CD8-positive, alpha-beta memory T cell (primary cell): ENCODE measurements around the gene FAM83E. TPM values are rescaled to one million over a fixed set of nuclear protein-coding genes. Genes with fewer than 3 reads are reported as not detected.
A peak's percentile ranks its signal among the peaks of the same experiment; 100 is the strongest.

Experiments used
- CTCF ChIA-PET: fragments of 350-600 bp; sonication (Branson Sonifier 250); formaldehyde crosslinking; loops from one replicate; lab custom pipeline; 2021; ENCODE audit warnings: antibody characterized with exemption; lab: Charles Lee
- POLR2A ChIA-PET: fragments of 350-600 bp; sonication (Branson Sonifier 250); formaldehyde crosslinking; loops from one replicate; lab custom pipeline; 2021; ENCODE audit warnings: antibody characterized with exemption; lab: Charles Lee
- DNase-seq, 5 donors: peaks; one replicate each; pipeline versions ENCODE4 v3.0.0 to v3.0.0-alpha.2; 2020 to 2022; ENCODE audit warnings: mixed read lengths in 1 of 5
- H3K27ac ChIP-seq: one replicate; pipeline ENCODE4 v1.7.0; 2013; ENCODE audit warnings: low read depth, mild to moderate bottlenecking, low read length, moderate library complexity
- H3K27me3 ChIP-seq: 2 replicates; pipeline ENCODE4 v1.7.0; 2013; ENCODE audit warnings: low read length, mild to moderate bottlenecking; ENCODE audit not compliant: insufficient read depth, poor library complexity, severe bottlenecking
- H3K36me3 ChIP-seq: 2 replicates; pipeline ENCODE4 v1.7.0; 2013; ENCODE audit warnings: mild to moderate bottlenecking, low read length, moderate library complexity; ENCODE audit not compliant: insufficient read depth
- H3K4me1 ChIP-seq: 2 replicates; pipeline ENCODE4 v1.7.0; 2013; ENCODE audit warnings: mild to moderate bottlenecking, low read length, moderate library complexity; ENCODE audit not compliant: insufficient read depth
- H3K4me3 ChIP-seq: 2 replicates; pipeline ENCODE4 v1.7.0; 2013; ENCODE audit warnings: mild to moderate bottlenecking, low read length
- H3K9me3 ChIP-seq: 2 replicates; pipeline ENCODE4 v1.7.0; 2013; ENCODE audit warnings: mild to moderate bottlenecking, low read length
- H3K27ac Mint-ChIP-seq, 8 donors: one replicate each; pipeline ENCODE4 v1.8.0; 2020 to 2021; ENCODE audit warnings: mixed read lengths in 8 of 8, mild to moderate bottlenecking in 6 of 8, inconsistent platforms in 3 of 8, moderate library complexity in 3 of 8
- H3K27me3 Mint-ChIP-seq, 2 donors: one replicate each; pipeline ENCODE4 v1.8.0; 2020 to 2021; ENCODE audit warnings: mixed read lengths in 2 of 2, mild to moderate bottlenecking in 1 of 2, moderate library complexity in 1 of 2
- H3K36me3 Mint-ChIP-seq, 3 donors: one replicate each; pipeline ENCODE4 v1.8.0; 2020 to 2021; ENCODE audit warnings: mixed read lengths in 3 of 3, inconsistent platforms in 1 of 3, mild to moderate bottlenecking in 1 of 3
- H3K4me1 Mint-ChIP-seq, 3 donors: one replicate each; pipeline ENCODE4 v1.8.0; 2020 to 2021; ENCODE audit warnings: mixed read lengths in 3 of 3, inconsistent platforms in 1 of 3, mild to moderate bottlenecking in 1 of 3
- H3K4me3 Mint-ChIP-seq, 7 donors: one replicate each; pipeline ENCODE4 v1.8.0; 2020 to 2021; ENCODE audit warnings: mixed read lengths in 7 of 7, mild to moderate bottlenecking in 6 of 7, moderate library complexity in 4 of 7, inconsistent platforms in 2 of 7
- H3K9me3 Mint-ChIP-seq, 5 donors: one replicate each; pipeline ENCODE4 v1.8.0; 2020 to 2022; ENCODE audit warnings: mixed read lengths in 5 of 5, mild to moderate bottlenecking in 3 of 5, moderate library complexity in 2 of 5, inconsistent platforms in 1 of 5
- polyA plus RNA-seq: library from polyadenylated mRNA; unstranded; fragments of 300-500 nt; fragmentation: Illumina TruSeq; gene quantifications from one replicate; pipeline ENCODE4 v1.2.3, GENCODE V29; 2021
- total RNA-seq, 2 experiments: library from RNA; stranded (reverse); gene quantifications; one replicate each; pipeline ENCODE4 v1.2.3, GENCODE V29; 2021

FAM83E gene
- total and polyA plus RNA-seq, 3 experiments from 2014 or later: 3.7 to 5.4 TPM; not detected in 1

DNA sequence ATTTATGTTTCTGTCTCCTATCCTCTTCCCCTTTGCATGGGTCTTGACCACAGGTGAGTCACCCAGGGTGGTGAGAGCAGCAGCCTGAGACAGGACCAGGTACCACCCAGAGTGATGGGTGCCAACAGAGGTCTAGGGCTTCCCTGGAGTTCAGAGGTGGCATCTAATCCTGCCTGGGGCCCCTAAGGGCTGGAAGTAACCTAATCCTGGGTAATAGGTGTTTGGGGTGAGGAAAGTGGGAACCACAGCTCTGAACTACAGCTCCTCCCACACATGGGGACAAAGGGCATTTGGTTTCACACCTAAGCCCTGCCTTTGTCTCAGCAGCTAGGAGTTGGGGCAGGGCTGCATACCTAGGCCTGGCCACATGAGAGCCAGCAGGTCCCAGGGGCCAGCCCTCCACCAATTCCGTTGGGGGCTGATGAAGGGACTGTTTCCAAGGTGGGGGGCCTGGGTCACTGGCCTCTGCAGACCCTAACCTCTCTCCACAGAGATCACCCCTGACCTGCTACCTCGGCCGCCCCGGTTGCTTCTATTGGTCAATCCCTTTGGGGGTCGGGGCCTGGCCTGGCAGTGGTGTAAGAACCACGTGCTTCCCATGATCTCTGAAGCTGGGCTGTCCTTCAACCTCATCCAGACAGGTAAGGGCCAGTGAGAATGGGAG is 12.5 kb upstream of the FAM83E start:
- ChIA-PET CTCF (interaction anchor here (0.9 kb wide), 1 partner anchor 9 kb away, joined by 3 read pairs; the partner anchor contains the start of gene RPL18), POLR2A (interaction anchor here (1.4 kb wide), 1 partner anchor 9 kb away, joined by 7 read pairs; the partner anchor contains the start of gene RPL18)
- peak in 1 of 5 donors; percentile 69 for DNase-seq
- H3K36me3 Mint-ChIP-seq: peaks cover 0 to 46% (median 4%) of the 10 kb centered on the region in 3 donors
- no peaks in the 10 kb centered on the region for H3K27me3 Mint-ChIP-seq
- Histone ChIP-seq H3K9me3 (no peaks in the 10 kb centered on the region), H3K4me1 (peaks cover 10% of the 10 kb centered on the region), H3K4me3 (no peak overlapping the region), H3K36me3 (peaks cover 18% of the 10 kb centered on the region), H3K27me3 (no peaks in the 10 kb centered on the region), H3K27ac (no peak overlapping the region)
- H3K9me3 Mint-ChIP-seq: no peaks in the 10 kb centered on the region
- peak overlapping the region in 5 of 8 donors; percentile 52 to 82 (median 68) for H3K27ac Mint-ChIP-seq
- peak overlapping the region in 4 of 7 donors; percentile 7 to 28 (median 26) for H3K4me3 Mint-ChIP-seq
- peaks cover 25 to 48% (median 30%) of the 10 kb centered on the region in 3 donors for H3K4me1 Mint-ChIP-seq

DNA sequence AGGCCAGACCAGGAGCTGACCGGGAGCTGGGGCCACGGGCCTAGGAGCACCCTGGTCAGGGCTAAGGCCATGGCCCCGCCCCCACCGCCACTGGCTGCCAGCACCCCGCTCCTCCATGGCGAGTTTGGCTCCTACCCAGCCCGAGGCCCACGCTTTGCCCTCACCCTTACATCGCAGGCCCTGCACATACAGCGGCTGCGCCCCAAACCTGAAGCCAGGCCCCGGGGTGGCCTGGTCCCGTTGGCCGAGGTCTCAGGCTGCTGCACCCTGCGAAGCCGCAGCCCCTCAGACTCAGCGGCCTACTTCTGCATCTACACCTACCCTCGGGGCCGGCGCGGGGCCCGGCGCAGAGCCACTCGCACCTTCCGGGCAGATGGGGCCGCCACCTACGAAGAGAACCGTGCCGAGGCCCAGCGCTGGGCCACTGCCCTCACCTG is 11.0 kb upstream of the FAM83E start:
- H3K9me3 ChIP-seq: no peaks in the 10 kb centered on the region
- H3K4me1 Mint-ChIP-seq: peaks cover 31 to 44% (median 38%) of the 10 kb centered on the region in 3 donors
- no peak for DNase-seq

DNA sequence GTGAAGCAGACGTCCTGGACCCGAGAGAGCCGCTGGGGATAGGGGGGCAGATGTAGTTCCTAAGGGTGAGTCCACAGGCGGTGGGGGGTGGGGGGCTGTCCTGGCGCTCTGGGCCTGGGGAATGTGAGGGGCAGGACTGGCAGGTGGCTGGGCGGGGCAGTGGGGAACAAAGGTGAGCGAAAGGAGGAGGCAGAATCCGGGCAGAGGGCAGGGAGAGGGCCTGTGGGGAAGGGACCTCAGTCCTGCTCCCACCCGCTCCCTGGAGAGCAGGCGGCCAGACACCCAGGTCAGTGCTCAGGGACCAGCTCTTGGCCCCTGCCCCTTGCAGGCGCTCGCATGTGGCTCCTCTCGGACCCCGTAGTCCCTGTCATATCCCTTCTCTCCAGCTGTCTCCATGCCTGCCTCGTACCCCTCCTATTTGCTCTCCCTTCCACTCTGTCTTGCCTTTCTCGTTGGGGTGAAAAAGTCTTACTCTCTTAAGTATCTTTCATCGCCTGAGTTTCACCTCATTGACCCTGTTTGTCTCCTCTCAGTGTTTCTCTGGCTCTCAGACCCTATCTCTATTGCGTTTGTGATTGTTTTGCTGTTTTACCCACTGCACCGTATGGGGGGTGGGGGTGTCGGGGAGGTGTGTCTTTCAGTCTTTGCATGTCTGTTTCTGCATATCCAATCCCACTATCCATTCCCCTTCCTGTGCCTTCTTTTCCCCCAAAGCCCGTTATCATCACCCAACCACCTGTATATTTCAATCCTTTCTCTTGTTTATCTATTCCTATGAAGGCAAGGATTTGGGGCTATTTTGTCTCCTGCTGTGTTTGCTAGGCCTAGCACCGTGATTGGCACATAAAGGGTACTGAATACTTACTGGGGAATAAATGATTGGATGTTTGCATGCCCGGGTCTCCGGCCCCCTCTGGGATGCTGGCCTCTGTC is 10.2 kb upstream of the FAM83E start:
- Histone ChIP-seq H3K27ac (peak overlapping the region; percentile 54), H3K36me3 (peaks cover 6% of the 10 kb centered on the region), H3K9me3 (no peaks in the 10 kb centered on the region), H3K4me3 (no peak overlapping the region), H3K27me3 (no peaks in the 10 kb centered on the region), H3K4me1 (peaks cover 13% of the 10 kb centered on the region)
- peak overlapping the region in 6 of 7 donors; percentile 23 to 88 (median 58) for H3K4me3 Mint-ChIP-seq
- ChIA-PET CTCF (no interaction called here), POLR2A (no interaction called here)
- H3K9me3 Mint-ChIP-seq: no peaks in the 10 kb centered on the region
- peak overlapping the region; percentile 70 to 97 (median 86) for H3K27ac Mint-ChIP-seq
- DNase-seq: no peak
- H3K27me3 Mint-ChIP-seq: no peaks in the 10 kb centered on the region
- H3K36me3 Mint-ChIP-seq: peaks cover 0 to 33% (median 7%) of the 10 kb centered on the region in 3 donors
- H3K4me1 Mint-ChIP-seq: peaks cover 34 to 44% (median 41%) of the 10 kb centered on the region in 3 donors

More for the DNA sequence above, 11.0 kb upstream of the FAM83E start:
- Mint-ChIP-seq H3K4me3 (no peak overlapping the region), H3K27ac (no peak overlapping the region), H3K36me3 (peaks cover 0 to 40% (median 7%) of the 10 kb centered on the region in 3 donors), H3K9me3 (no peaks in the 10 kb centered on the region), H3K27me3 (no peaks in the 10 kb centered on the region)
- H3K27me3 ChIP-seq: no peaks in the 10 kb centered on the region
- POLR2A ChIA-PET: interaction anchor here (0.6 kb wide), 1 partner anchor 14 kb away, joined by 3 read pairs; no protein-coding TSS in a partner anchor
- peaks cover 8% of the 10 kb centered on the region for H3K36me3 ChIP-seq
- H3K4me3 ChIP-seq: no peak overlapping the region
- H3K4me1 ChIP-seq: peaks cover 10% of the 10 kb centered on the region
- H3K27ac ChIP-seq: no peak overlapping the region
- CTCF ChIA-PET: no interaction called here

DNA sequence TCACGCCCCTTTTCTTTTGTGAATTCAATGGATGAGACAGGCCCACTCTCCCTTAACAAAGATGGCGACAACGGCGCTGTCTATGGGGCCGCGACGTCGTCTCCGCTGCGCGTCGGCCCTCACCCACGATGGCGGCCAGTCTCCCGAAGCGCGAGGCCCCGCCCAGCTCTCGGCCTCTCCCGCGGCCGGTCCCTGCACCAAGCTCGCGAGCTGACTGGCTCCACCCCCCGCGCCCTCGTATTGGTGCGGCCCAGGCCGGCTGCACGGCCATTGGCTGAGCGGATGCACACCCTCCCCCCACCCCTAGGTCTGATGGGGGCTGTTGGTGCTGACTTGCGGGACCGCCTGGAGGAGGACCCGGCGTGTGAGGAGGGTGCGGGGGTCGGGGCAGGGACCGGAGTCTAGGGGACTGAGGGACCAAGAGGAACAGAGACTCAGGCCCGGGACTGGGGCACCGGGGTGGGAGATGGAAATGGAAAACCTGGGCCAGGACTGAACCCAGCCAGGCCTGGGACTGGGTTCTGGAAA is 9.3 kb upstream of the FAM83E start:
- ChIA-PET CTCF (interaction anchor here (1.0 to 1.9 kb wide), 2 partner anchors 10 to 119 kb away, joined by 3 to 9 read pairs; no protein-coding TSS in a partner anchor), POLR2A (interaction anchor here (0.5 to 2.7 kb wide), 8 partner anchors 8 to 257 kb away, joined by 3 to 14 read pairs (median 4); partner anchors contain the start of genes CA11, DBP and FAM83E)
- peaks cover 41 to 53% (median 49%) of the 10 kb centered on the region in 3 donors for H3K4me1 Mint-ChIP-seq
- H3K4me3 Mint-ChIP-seq: peak overlapping the region; percentile 55 to 92 (median 80)
- peaks cover 0 to 36% (median 7%) of the 10 kb centered on the region in 3 donors for H3K36me3 Mint-ChIP-seq
- peak overlapping the region; percentile 54 for H3K27ac ChIP-seq
- H3K27ac Mint-ChIP-seq: peak overlapping the region; percentile 82 to 97 (median 94)
- H3K9me3 ChIP-seq: no peaks in the 10 kb centered on the region
- peaks cover 0 to 2% of the 10 kb centered on the region in 2 donors for H3K27me3 Mint-ChIP-seq
- no peaks in the 10 kb centered on the region for H3K27me3 ChIP-seq
- H3K4me1 ChIP-seq: peaks cover 20% of the 10 kb centered on the region
- no peaks in the 10 kb centered on the region for H3K36me3 ChIP-seq
- peak overlapping the region; percentile 37 for H3K4me3 ChIP-seq
- peaks cover 0 to 2% (median 0%) of the 10 kb centered on the region in 5 donors for H3K9me3 Mint-ChIP-seq
- peak; percentile 88 to 94 (median 92) for DNase-seq

DNA sequence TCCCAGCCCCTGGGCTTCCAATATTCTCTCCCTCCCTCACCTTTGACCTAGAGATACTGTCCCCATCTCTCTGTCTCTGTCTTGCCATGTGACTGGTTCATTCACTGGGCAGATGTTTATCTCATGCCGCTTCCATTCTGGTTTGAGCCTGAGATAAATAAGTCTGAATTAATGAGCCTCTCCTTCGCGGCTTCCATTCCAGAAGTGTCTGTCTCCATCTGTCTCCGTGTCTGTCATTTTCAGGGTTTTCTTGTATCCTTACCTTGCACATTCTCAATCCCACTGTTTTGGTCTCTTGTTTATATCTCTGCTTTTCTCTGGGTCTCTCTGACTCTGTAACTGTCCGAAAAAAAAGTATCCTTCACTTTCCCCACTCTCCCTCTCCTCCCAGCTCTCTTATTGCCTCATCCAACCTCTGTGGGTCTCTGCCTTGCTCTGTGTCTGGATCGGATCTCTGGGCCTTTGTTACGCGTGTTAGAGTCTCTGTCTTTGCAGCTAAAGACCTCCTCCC is 8.7 kb upstream of the FAM83E start:
- no peaks in the 10 kb centered on the region for H3K27me3 ChIP-seq
- peak overlapping the region; percentile 25 for H3K4me3 ChIP-seq
- H3K36me3 ChIP-seq: no peaks in the 10 kb centered on the region
- Mint-ChIP-seq H3K27me3 (peaks cover 0 to 3% of the 10 kb centered on the region in 2 donors), H3K27ac (peak overlapping the region; percentile 82 to 97 (median 94)), H3K36me3 (peaks cover 0 to 39% (median 7%) of the 10 kb centered on the region in 3 donors), H3K9me3 (peaks cover 0 to 2% (median 0%) of the 10 kb centered on the region in 5 donors), H3K4me3 (peak overlapping the region; percentile 18 to 92 (median 80)), H3K4me1 (peaks cover 42 to 56% (median 54%) of the 10 kb centered on the region in 3 donors)
- H3K9me3 ChIP-seq: no peaks in the 10 kb centered on the region
- ChIA-PET POLR2A (interaction anchor here (0.5 to 2.7 kb wide), 9 partner anchors 8 to 453 kb away, joined by 3 to 14 read pairs (median 4); partner anchors contain the start of genes CA11, DBP and FAM83E), CTCF (interaction anchor here (1.0 to 1.9 kb wide), 2 partner anchors 10 to 118 kb away, joined by 3 to 9 read pairs; no protein-coding TSS in a partner anchor)
- peak overlapping the region; percentile 48 for H3K27ac ChIP-seq
- no peak for DNase-seq
- H3K4me1 ChIP-seq: peaks cover 20% of the 10 kb centered on the region

DNA sequence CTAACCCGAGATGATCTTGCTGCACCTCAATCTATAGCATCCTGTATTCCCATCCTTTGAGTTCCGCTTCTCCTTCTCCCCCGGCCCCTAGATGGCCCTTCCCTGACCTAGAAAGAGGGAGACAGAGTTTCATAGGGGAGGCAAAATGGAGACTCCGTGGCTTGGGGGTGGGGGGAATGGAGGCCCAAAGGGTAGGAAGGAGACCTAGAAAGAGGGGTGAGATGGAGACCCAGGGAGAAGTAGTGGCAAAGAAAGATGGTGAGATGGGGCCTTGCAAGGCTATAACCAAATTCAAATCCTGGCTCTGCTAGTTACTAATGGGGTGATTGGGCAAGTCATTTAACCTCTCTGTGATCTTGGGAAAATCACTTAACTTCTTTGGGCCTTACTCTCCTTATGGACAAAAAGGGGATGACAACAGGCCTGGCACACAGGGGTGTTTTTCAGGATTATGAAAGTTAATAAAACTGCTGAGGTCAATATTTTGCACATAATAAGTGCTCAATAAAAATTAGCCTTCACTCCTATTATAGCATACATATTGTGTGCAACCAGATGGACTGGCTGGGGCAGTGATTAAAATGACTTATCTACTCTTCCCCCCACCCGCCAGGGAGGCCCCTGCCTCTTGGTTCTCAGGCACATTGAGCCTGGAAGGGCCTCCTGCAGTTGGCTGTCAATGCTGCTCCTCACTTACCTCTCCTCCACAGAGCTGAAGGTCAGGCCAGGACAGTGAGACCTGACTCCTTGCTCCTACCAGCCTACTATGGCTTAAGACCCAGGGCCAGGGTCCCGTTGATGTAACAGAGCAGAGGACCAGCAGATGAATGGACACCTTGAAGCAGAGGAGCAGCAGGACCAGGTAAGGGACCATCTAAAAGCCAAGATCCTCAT is 5.1 kb upstream of the FAM83E start:
- ChIA-PET CTCF (interaction anchor here (0.6 to 3.2 kb wide), 9 partner anchors 11 to 168 kb away, joined by 3 to 16 read pairs (median 4); no protein-coding TSS in a partner anchor), POLR2A (interaction anchor here (0.5 to 2.5 kb wide), 15 partner anchors 9 to 1378 kb away, joined by 3 to 23 read pairs (median 4); partner anchors contain the start of genes CA11, DBP, GYS1 and PPP1R15A)
- H3K27ac Mint-ChIP-seq: peak overlapping the region; percentile 90 to 99 (median 98)
- peak overlapping the region; percentile 84 for H3K27ac ChIP-seq
- peaks cover 0 to 2% (median 0%) of the 10 kb centered on the region in 5 donors for H3K9me3 Mint-ChIP-seq
- peaks cover 0 to 62% (median 11%) of the 10 kb centered on the region in 3 donors for H3K36me3 Mint-ChIP-seq
- peak overlapping the region; percentile 94 to 100 (median 98) for H3K4me3 Mint-ChIP-seq
- DNase-seq: no peak
- peaks cover 24% of the 10 kb centered on the region for H3K36me3 ChIP-seq
- peak overlapping the region; percentile 76 for H3K4me3 ChIP-seq
- H3K4me1 ChIP-seq: peaks cover 43% of the 10 kb centered on the region
- H3K27me3 ChIP-seq: no peaks in the 10 kb centered on the region
- peaks cover 58 to 74% (median 68%) of the 10 kb centered on the region in 3 donors for H3K4me1 Mint-ChIP-seq
- H3K9me3 ChIP-seq: no peaks in the 10 kb centered on the region
- H3K27me3 Mint-ChIP-seq: peaks cover 0 to 3% of the 10 kb centered on the region in 2 donors
